WTC11 (cell line): ENCODE measurements around the gene MIX23. TPM values are rescaled to one million over a fixed set of nuclear protein-coding genes. Genes with fewer than 3 reads are reported as not detected.

Experiments
- ATAC-seq: fragments of 200-7000 bp; cut with Tn5 transposase; 2 replicates; pipeline ENCODE4 v1.10.0; 2021; ENCODE audit warnings: mild to moderate bottlenecking, moderate library complexity
- CTCF ChIA-PET: fragments of 300-600 bp; sonication (Branson Sonifier 250); formaldehyde crosslinking; loops from one replicate; lab custom pipeline; 2021; ENCODE audit warnings: antibody characterized with exemption; lab: Charles Lee
- POLR2A ChIA-PET: fragments of 350-600 bp; sonication (Branson Sonifier 250); formaldehyde crosslinking; loops from one replicate; lab custom pipeline; 2021; ENCODE audit warnings: antibody characterized with exemption; lab: Charles Lee
- DNase-seq: peaks from one replicate; pipeline ENCODE4 v3.0.0; 2021; ENCODE audit warnings: low spot score
- H3K27ac Mint-ChIP-seq: 2 replicates; pipeline ENCODE4 v1.8.0; 2021; ENCODE audit warnings: mixed read lengths
- H3K27me3 Mint-ChIP-seq: 2 replicates; pipeline ENCODE4 v1.8.0; 2021; ENCODE audit warnings: low read depth, mild to moderate bottlenecking, moderate library complexity, mixed read lengths
- H3K36me3 Mint-ChIP-seq: 2 replicates; pipeline ENCODE4 v1.8.0; 2021; ENCODE audit warnings: mixed read lengths
- H3K4me1 Mint-ChIP-seq: 2 replicates; pipeline ENCODE4 v1.8.0; 2022; ENCODE audit warnings: mixed read lengths
- H3K4me3 Mint-ChIP-seq: 2 replicates; pipeline ENCODE4 v1.8.0; 2021; ENCODE audit warnings: mild to moderate bottlenecking, moderate library complexity, mixed read lengths
- H3K9me3 Mint-ChIP-seq: 2 replicates; pipeline ENCODE4 v1.8.0; 2021; ENCODE audit warnings: mixed read lengths
- AR ChIP-seq: fragments of 250-450 bp; sonication (Bioruptor Pico); IDR thresholded peaks from 2 replicates; pipeline ENCODE4 v1.9.0; 2021; ENCODE audit warnings: mild to moderate bottlenecking
- CBFB ChIP-seq: sonication (generic); formaldehyde crosslinking; IDR thresholded peaks from 2 replicates; pipeline ENCODE4 v1.8.1; 2022; ENCODE audit warnings: mild to moderate bottlenecking, low read depth, missing genetic modification reagents
- E2F1 ChIP-seq: sonication (generic); formaldehyde crosslinking; IDR thresholded peaks from 2 replicates; pipeline ENCODE4 v1.8.0; 2022; ENCODE audit warnings: mild to moderate bottlenecking, missing genetic modification reagents
- E2F4 ChIP-seq: sonication (generic); formaldehyde crosslinking; IDR thresholded peaks from 2 replicates; pipeline ENCODE4 v1.8.1; 2022; ENCODE audit warnings: low read depth, mild to moderate bottlenecking, moderate library complexity, missing genetic modification reagents, borderline replicate concordance
- FOXP4 ChIP-seq: sonication (generic); formaldehyde crosslinking; IDR thresholded peaks from 2 replicates; pipeline ENCODE4 v1.8.0; 2022; ENCODE audit warnings: mild to moderate bottlenecking, missing genetic modification reagents
- HMGA2 ChIP-seq: fragments of 250-450 bp; sonication (Bioruptor Pico); IDR thresholded peaks from 2 replicates; pipeline ENCODE4 v1.4.0; 2021; ENCODE audit warnings: mild to moderate bottlenecking, moderate library complexity
- HMGXB4 ChIP-seq: sonication (generic); formaldehyde crosslinking; IDR thresholded peaks from 2 replicates; pipeline ENCODE4 v1.8.1; 2023; ENCODE audit warnings: mild to moderate bottlenecking, moderate library complexity, missing genetic modification reagents
- MLX ChIP-seq: sonication (generic); formaldehyde crosslinking; IDR thresholded peaks from 2 replicates; pipeline ENCODE4 v1.8.1; 2023; ENCODE audit warnings: mild to moderate bottlenecking, missing genetic modification reagents, moderate library complexity
- NR1H2 ChIP-seq: sonication (generic); formaldehyde crosslinking; IDR thresholded peaks from 2 replicates; pipeline ENCODE4 v1.9.0; 2021; ENCODE audit warnings: mild to moderate bottlenecking, moderate library complexity, missing genetic modification reagents
- RELA ChIP-seq: sonication (generic); formaldehyde crosslinking; IDR thresholded peaks from 2 replicates; pipeline ENCODE4 v1.8.1; 2022; ENCODE audit warnings: missing genetic modification reagents, mild to moderate bottlenecking, borderline replicate concordance
- RORB ChIP-seq: fragments of 250-450 bp; sonication (Bioruptor Pico); IDR thresholded peaks from 2 replicates; pipeline ENCODE4 v1.9.0; 2021; ENCODE audit warnings: mild to moderate bottlenecking
- ZBTB21 ChIP-seq: sonication (generic); formaldehyde crosslinking; IDR thresholded peaks from 2 replicates; pipeline ENCODE4 v1.8.1; 2023; ENCODE audit warnings: mild to moderate bottlenecking, missing genetic modification reagents, borderline replicate concordance
- ZNF232 ChIP-seq: sonication (generic); formaldehyde crosslinking; IDR thresholded peaks from 2 replicates; pipeline ENCODE4 v1.8.0; 2022; ENCODE audit warnings: mild to moderate bottlenecking, missing genetic modification reagents
- ZNF263 ChIP-seq: sonication (generic); formaldehyde crosslinking; IDR thresholded peaks from 2 replicates; pipeline ENCODE4 v1.8.1; 2022; ENCODE audit warnings: low read depth, mild to moderate bottlenecking, moderate library complexity, missing genetic modification reagents
- total RNA-seq: library from RNA; stranded (reverse); gene quantifications from 3 replicates; pipeline ENCODE4 v1.2.3, GENCODE V29; 2021
- TF ChIP-seq, protein P1 (sequence below): fragments of 200-600 bp; IDR thresholded peaks from 2 replicates; pipeline ENCODE4 v1.8.0; 2022; ENCODE audit warnings: antibody characterized with exemption
- TF ChIP-seq, protein P2 (sequence below): sonication (generic); formaldehyde crosslinking; IDR thresholded peaks from 2 replicates; pipeline ENCODE4 v1.8.1; 2023; ENCODE audit warnings: mild to moderate bottlenecking, missing genetic modification reagents

The MIX23 gene
- total RNA-seq, 1 experiment from 2014 or later = 81.7 TPM

GRCh38 chr3:122357828-122358702, 25.0 kb downstream of the MIX23 start (continued):
- no peak for TF ChIP-seq E2F1 (CRISPR knock-in tag)
- TF ChIP-seq, all 79 proteins: peak for 0

- H3K4me1 Mint-ChIP-seq = no peaks in the 10 kb centered on the region
- no peak for TF ChIP-seq RORB (CRISPR knock-in tag)
- no peak for TF ChIP-seq ZNF232 (CRISPR knock-in tag)
- TF ChIP-seq, protein P1, sequence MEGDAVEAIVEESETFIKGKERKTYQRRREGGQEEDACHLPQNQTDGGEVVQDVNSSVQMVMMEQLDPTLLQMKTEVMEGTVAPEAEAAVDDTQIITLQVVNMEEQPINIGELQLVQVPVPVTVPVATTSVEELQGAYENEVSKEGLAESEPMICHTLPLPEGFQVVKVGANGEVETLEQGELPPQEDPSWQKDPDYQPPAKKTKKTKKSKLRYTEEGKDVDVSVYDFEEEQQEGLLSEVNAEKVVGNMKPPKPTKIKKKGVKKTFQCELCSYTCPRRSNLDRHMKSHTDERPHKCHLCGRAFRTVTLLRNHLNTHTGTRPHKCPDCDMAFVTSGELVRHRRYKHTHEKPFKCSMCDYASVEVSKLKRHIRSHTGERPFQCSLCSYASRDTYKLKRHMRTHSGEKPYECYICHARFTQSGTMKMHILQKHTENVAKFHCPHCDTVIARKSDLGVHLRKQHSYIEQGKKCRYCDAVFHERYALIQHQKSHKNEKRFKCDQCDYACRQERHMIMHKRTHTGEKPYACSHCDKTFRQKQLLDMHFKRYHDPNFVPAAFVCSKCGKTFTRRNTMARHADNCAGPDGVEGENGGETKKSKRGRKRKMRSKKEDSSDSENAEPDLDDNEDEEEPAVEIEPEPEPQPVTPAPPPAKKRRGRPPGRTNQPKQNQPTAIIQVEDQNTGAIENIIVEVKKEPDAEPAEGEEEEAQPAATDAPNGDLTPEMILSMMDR = no peak
- no peak for TF ChIP-seq FOXP4 (CRISPR knock-in tag)
- TF ChIP-seq HMGA2 (CRISPR knock-in tag) = no peak
- TF ChIP-seq ZNF263 (CRISPR knock-in tag) = no peak
- no peak for TF ChIP-seq RELA (CRISPR knock-in tag)
- no peak for TF ChIP-seq HMGXB4 (CRISPR knock-in tag)
- TF ChIP-seq MLX (CRISPR knock-in tag) = no peak
- TF ChIP-seq, protein P2, sequence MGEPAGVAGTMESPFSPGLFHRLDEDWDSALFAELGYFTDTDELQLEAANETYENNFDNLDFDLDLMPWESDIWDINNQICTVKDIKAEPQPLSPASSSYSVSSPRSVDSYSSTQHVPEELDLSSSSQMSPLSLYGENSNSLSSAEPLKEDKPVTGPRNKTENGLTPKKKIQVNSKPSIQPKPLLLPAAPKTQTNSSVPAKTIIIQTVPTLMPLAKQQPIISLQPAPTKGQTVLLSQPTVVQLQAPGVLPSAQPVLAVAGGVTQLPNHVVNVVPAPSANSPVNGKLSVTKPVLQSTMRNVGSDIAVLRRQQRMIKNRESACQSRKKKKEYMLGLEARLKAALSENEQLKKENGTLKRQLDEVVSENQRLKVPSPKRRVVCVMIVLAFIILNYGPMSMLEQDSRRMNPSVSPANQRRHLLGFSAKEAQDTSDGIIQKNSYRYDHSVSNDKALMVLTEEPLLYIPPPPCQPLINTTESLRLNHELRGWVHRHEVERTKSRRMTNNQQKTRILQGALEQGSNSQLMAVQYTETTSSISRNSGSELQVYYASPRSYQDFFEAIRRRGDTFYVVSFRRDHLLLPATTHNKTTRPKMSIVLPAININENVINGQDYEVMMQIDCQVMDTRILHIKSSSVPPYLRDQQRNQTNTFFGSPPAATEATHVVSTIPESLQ (CRISPR knock-in tag) = no peak
- TF ChIP-seq NR1H2 = no peak
- TF ChIP-seq E2F4 (CRISPR knock-in tag) = no peak
- TF ChIP-seq CBFB (CRISPR knock-in tag) = no peak
- TF ChIP-seq ZBTB21 (CRISPR knock-in tag) = no peak
- no peak for TF ChIP-seq AR (CRISPR knock-in tag)
- DNase-seq (peak; percentile 58), ATAC-seq (peak; percentile 80)
- no peaks in the 10 kb centered on the region for H3K9me3 Mint-ChIP-seq
- H3K27ac Mint-ChIP-seq = no peak overlapping the region
- ChIA-PET POLR2A (no interaction called here), CTCF (interaction anchor here (1.0 to 3.2 kb wide), 3 partner anchors 50 to 254 kb away, joined by 4 to 13 read pairs (median 13); no protein-coding TSS in a partner anchor)
- no peak overlapping the region for H3K4me3 Mint-ChIP-seq
- no peaks in the 10 kb centered on the region for H3K27me3 Mint-ChIP-seq
- peaks cover 12% of the 10 kb centered on the region for H3K36me3 Mint-ChIP-seq
Measured at GRCh38 chr3:122356402-122356801, 26.6 kb downstream of the MIX23 start.
